H7 (cell line): Measurements from ENCODE around the gene TMEM88. TPM values are rescaled to one million over a fixed set of nuclear protein-coding genes. Genes with fewer than 3 reads are reported as not detected.

Source experiments
- DNase-seq: peaks from one replicate; pipeline ENCODE4 v3.0.0; 2012
- H3K27me3 ChIP-seq: 2 replicates; pipeline ENCODE4 v1.6.0; 2011; ENCODE audit warnings: mild to moderate bottlenecking, low read length; ENCODE audit not compliant: control insufficient read depth, insufficient read depth
- H3K36me3 ChIP-seq: replicated peaks from 2 replicates; pipeline ENCODE4 v1.5.1; 2011; ENCODE audit warnings: low read length; ENCODE audit not compliant: control insufficient read depth, insufficient read depth
- H3K4me3 ChIP-seq: 2 replicates; pipeline ENCODE4 v1.5.1; 2011; ENCODE audit warnings: low read depth, mild to moderate bottlenecking, control low read depth, low read length, moderate library complexity; ENCODE audit not compliant: insufficient read depth
- total RNA-seq: library from RNA; depleted of rRNA; stranded (reverse); fragments of >200 nt; shearing (Covaris generic); gene quantifications from 2 replicates; pipeline ENCODE4 v1.2.3, GENCODE V29; 2014

The TMEM88 gene
- total RNA-seq, 1 experiment from 2014 or later = 27.0 TPM

DNA sequence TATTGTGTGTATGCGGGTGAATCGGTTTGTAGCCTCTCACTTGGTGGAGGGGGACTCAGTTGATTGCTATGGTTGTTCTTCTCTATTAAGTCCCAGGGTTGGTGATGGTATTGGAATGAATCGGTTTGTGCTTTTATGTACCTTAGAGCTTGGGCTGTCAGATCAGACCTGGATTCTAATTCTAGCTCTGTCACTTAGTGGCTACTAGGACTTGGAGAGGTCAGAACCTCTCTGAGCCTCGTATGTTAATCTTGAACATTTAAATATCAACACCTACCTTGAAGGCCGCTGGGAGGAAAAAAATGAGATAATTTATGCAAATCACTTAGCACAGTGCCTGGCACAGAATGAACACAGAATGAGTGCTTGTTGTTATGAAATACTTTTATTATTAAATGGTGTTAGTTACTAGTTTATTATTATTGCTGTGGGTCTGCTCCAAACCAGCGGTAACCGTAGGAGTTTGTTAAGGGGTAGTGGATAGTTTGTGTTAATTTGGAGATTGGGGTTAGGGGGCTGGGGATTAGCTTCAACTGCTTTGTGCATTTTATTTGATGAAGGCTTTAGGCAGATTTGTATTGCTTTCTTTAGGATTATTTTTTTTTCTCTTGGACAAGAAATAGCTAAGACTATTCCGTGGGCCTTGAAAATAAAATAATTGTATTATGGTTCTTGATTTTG, 17.3 kb upstream of the TMEM88 start:
- H3K27me3 ChIP-seq = peaks cover 47% of the 10 kb centered on the region
- H3K36me3 ChIP-seq = no peaks in the 10 kb centered on the region
- no peak for DNase-seq
- H3K4me3 ChIP-seq = peak overlapping the region; percentile 75

DNA sequence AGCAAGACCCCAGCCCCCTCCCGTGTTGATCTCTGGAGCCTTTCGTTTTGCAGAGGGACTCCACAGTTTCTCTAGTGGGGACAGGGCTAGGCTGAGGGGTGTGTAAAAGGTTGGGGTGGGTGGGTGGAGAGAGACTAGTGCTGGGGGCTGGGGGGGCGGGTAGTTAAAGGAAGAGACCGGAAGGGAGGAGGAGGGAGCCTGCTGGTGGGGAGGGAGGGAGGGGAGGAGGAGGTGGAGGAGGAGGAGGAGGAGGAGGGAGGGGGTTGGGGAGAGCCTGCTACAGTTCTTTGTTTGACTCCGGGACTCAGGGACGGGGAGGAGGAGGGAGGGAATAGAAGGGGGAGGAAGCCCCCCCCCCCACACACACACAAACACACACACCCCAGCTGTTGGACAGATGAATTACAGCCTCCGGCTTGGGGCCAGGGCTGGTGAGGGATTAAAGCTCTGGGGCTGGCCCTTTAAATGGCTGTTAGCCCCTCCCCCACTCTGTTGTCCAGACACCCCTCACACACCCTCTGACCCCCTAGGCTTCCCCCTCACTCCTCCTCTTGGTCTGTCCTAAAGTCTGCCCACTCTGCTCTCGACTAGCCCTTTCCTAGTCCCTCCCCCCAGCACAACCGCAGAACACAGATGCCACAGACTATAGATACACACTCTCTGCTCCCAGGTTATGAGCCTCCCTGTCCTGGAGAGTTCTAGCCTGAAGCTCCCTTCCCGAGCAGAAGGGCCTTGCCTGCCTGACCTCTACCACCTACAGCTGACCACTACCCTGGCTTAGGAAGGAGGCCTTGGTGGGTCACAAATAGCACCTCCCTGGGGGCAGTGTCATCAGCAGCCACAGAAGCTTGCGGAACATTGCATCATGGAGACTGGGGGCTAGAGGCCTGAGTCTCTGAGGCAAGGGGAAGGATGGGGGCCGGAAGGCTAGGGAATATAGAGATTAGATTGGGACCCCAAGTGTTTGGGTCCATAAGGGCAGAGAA, 16.5 kb upstream of the TMEM88 start:
- peaks cover 40% of the 10 kb centered on the region for H3K27me3 ChIP-seq
- peak; percentile 83 for DNase-seq
- peak overlapping the region; percentile 16; the same call in 1 of the 2 replicates for H3K4me3 ChIP-seq
- no peaks in the 10 kb centered on the region for H3K36me3 ChIP-seq

DNA sequence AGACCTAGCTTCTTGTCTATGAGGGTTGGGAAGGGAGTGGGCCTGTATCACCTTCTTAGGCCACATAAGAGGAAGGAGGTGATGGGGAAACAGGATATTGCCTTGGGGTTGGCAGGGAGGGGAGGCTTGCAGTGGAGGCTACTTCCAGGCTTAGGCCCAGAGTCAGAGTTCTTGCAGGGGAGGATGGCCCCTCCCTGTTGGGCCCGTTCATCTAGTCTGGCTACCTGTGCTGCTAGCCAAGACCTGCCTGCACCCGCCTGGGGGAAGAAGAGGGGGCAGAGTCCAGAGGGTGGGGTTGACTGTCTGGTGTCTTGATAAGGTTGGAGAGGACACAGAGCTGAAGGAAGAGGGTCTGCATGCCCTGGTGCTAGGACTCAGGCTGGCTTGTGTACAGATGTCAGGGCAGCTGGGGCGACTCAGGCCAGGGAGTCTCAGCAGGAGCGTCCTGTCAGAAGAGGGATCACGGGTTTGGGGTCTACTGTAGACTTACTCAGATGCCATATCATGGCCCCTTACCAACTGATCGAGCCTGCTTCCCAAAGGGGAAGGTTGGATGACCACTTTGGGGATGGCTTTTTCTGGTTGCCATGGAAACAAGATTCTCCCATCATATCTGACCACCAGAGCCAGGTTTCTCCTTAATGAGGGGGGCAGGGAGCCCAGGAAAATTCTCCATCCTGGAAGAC, 15.5 kb upstream of the TMEM88 start:
- Histone ChIP-seq H3K4me3 (no peak overlapping the region), H3K36me3 (no peaks in the 10 kb centered on the region), H3K27me3 (peaks cover 37% of the 10 kb centered on the region)
- peak; percentile 30 for DNase-seq

DNA sequence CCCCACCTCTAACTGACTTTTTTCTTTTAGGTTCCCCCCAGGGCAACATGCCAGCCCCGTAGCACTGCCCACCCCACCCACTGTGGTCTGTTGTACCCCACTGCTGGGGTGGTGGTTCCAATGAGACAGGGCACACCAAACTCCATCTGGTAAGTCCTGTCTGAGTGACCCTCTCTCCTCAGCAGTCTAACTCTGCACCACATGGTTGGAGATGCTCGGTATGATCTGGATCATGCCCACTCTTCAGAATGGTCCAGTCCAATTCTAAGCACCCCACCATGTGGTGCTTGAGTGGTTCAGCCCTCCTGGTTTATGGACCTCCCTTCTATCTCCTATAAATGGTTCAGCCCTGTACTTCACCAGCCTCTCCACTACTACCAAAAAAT, 15.0 kb upstream of the TMEM88 start:
- peak; percentile 21 for DNase-seq
- no peak overlapping the region for H3K4me3 ChIP-seq
- peaks cover 35% of the 10 kb centered on the region for H3K27me3 ChIP-seq

DNA sequence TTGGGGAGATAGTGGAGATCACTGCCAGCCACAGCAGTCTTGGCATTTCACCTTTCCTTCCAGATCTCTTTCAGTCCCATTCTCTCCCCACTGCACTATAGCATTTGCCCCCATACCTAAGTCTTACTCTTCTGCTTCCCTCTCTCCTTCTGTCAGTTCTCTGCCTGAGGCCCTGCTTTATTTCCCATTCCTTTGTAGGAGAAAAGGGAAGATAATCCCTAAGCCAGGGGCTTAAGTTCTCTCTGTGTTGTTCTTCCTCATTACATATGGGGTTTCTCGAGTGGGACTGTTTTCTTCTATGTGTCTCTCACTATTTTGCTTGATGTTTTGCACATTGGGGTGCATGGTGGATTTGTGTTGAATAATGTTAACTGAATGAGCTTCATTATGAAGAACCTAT, 14.4 kb upstream of the TMEM88 start:
- Histone ChIP-seq H3K36me3 (no peaks in the 10 kb centered on the region), H3K27me3 (peaks cover 38% of the 10 kb centered on the region), H3K4me3 (no peak overlapping the region)
- DNase-seq = no peak

More for the DNA sequence above, 15.0 kb upstream of the TMEM88 start:
- H3K36me3 ChIP-seq = no peaks in the 10 kb centered on the region

DNA sequence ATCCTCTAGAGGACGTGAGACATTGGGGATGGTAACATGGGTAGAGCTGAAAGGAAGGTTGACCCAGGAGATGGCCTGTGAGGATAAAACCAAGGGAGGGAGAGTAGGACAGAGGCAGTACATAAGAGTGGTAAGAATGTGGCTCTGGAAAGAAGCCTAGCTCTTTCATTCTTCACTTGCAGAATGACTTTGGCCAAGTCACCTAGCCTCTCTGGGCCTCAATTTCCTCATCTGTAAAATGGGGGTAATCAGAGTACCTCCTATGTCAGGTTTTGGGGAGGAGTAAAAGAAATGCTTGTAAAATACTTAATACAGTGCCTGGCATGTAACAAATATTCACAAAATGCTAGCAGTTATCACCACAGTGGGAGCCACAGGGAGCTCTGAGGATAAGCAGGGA, 14.0 kb upstream of the TMEM88 start:
- no peak overlapping the region for H3K4me3 ChIP-seq
- H3K27me3 ChIP-seq = peaks cover 39% of the 10 kb centered on the region
- no peak for DNase-seq
- no peaks in the 10 kb centered on the region for H3K36me3 ChIP-seq

DNA sequence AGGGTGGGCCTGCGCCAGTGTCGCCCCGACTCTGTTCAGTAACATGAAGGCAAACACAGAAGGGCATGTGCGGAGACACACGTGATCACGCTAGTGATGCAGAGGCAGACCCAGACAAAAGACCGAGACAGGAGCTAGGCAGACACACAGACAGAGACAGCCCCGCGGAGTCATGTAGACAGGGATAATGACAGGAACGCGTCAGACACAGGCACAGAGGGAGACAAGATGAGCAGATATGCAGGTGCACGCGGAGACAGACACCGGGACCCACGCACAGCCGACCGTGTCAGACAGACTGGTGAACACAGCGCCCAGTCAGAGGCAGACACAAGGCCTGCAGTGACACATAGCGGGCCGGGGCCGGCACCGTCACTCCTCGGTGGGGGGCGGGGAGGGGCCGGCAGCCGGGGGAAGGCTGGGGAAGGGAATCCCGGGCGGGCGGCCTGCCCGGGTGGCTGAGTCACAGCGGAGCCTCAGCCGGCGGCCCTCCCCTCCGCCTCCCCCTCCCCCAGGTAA, 13.4 kb upstream of the TMEM88 start:
- H3K4me3 ChIP-seq = peak overlapping the region; percentile 86
- peaks cover 39% of the 10 kb centered on the region for H3K27me3 ChIP-seq
- peak; percentile 90 for DNase-seq
- no peaks in the 10 kb centered on the region for H3K36me3 ChIP-seq

DNA sequence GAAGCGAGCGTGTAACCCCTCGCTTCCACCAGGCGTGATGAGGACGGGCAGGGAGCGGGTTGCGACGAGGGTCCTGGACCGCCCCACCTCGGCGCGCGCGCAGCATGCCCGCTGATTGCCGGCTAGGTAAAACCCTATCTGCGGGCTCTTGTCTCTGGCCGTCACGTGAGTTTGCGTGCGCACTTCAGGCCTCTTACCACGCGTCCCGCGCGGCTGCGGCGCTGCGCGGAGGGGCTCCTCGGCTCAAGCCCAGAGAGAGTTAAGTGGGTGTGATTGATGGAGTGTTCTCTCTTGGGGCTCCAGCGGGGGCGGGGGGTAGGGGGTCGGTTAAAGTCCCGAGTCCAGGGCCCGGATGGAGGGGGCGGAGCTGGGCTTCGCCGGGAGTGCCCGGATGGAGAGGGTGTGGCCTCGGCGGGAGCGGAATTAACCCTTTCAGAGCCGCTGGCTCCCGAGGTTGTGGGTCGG, 12.9 kb upstream of the TMEM88 start:
- Histone ChIP-seq H3K27me3 (peaks cover 39% of the 10 kb centered on the region), H3K36me3 (no peaks in the 10 kb centered on the region), H3K4me3 (peak overlapping the region; percentile 86)
- peak; percentile 98 for DNase-seq

DNA sequence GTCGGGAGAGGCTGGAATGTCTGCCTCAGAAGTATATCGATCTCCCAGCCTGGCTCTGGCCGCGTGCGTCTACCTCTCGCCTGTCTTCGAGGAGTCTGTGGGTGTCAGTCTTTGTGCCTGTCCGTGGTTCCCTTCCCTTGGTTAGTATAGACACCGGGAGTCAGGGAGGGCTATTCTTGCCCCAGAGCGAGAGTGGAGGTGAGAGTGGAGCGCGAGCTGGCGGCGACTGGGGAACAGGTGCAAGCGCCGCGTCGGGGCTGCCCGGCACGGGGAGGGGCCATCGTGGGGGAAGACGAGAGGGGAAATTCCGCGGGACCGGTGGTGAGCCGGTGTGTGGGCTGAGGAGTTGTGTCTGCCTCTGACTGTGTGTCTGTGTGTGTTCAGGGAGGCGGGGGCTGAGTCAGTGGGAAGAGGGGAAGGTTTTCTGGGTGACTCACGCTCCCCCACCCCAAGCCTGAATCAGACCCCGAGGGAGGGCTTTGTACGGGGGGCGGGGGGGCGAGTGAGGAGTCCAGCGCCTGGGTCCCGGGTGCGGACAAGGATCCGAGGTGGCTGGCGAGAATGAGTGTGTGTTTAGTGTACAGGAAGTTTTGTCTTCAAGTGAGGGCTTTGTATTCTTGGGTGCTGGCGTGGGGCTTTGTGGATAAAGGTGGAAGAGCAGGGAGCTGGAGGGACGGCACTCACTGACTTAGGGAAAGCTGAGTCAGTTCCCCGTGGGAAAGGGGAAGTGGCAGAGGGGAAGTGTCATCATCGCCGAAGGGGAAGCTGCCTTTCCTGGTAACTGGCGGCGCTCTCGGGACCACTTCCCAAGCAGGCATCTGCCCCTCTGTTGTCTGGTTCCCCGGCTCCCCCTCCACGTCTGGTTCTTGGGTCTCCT, 12.2 kb upstream of the TMEM88 start:
- peaks cover 39% of the 10 kb centered on the region for H3K27me3 ChIP-seq
- DNase-seq = peak; percentile 79
- no peaks in the 10 kb centered on the region for H3K36me3 ChIP-seq
- peak overlapping the region; percentile 86 for H3K4me3 ChIP-seq

DNA sequence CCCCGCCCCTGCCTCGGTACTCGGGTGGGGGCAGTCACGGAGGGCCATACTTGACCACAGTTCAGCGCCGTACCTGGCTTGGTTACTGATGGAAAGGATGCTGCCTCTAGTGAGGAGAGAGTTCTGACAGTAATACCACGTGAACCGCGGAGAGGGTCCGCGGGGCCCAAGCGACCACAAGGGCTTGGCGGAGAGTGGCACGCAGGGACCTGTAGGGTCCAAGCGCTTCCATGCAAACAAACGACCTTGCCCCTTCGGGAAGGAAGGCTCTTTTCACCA, 11.7 kb upstream of the TMEM88 start:
- H3K27me3 ChIP-seq = peaks cover 39% of the 10 kb centered on the region
- DNase-seq = no peak
- H3K36me3 ChIP-seq = no peaks in the 10 kb centered on the region
- H3K4me3 ChIP-seq = peak overlapping the region; percentile 86

DNA sequence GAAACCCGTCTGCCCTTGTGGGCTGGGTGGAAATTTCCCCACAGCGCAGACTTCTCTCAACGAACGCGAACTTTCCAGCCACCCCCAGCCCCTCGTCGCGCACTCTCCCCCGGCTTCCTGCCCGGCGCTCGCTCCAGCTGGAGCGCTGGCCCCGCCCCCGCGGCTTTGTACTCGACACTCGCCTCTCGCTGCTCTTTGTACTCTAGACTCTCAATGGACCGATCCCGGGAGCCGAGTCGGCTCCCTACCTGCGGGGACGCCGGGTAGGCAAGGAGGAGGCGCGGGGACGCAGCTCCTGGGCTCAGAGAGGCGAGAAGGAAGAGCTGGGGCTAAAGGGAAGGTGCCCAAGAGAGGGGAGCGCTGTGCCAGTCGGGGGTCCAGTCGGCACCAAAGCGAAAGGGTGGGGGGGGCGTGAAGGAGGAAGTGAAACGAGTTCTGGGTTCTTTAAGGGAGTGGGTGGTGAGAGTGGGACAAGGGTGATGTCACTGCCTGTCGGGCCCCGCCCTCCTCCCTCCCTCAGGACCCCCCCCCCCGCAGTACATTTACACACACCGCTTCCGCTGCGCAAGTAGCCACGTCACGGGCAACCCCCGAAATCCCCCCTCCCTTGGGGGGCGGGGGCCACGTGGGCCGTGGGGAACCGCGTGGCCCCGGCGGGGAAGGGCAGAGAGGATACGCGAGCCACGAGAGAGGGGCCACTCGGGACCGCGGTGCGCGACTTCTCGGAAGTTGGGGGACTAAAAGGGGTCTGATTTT, 11.2 kb upstream of the TMEM88 start:
- peaks cover 35% of the 10 kb centered on the region for H3K27me3 ChIP-seq
- DNase-seq = peak; percentile 94

DNA sequence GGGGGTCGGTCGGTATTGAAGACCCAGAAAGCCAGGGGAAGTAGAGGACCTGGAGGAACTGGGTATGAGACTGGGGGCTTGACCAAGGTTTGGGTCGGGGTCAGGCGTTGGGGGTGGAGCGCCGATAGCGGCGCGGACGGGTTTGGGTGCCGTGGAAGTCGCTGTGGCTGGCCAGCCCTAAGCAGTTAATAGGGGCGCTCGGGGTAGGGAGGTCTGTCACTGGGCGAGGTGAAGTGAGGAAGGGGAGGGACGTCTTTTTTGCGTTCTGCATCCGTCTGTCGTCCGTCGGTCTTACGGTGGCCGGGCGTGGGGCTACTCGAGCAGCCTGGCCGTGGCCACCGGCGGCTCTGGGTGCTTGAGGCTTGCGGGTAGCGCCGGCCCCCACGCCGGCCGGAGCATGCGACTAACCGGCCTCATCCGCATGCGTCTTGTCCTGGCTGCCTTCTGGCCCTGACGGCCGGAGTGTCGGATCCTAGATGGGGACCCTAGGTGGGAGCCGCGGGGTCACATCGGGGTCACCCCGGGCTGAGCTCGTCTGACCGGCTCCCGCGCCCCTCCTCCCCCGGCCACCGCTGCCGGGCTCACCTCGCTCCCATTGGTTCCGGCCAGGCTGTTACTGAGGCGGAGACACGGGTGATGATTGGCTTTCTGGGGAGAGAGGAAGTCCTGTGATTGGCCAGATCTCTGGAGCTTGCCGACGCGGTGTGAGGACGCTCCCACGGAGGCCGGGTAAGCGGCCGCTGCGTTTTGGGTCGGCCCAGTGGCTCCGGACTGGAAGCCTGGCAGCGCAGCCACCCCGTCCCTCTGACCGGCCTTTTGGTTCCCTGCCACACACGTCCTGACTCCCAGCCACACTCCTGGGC, 10.3 kb upstream of the TMEM88 start:
- Histone ChIP-seq H3K36me3 (no peaks in the 10 kb centered on the region), H3K27me3 (peaks cover 27% of the 10 kb centered on the region), H3K4me3 (peak overlapping the region; percentile 86)
- peak; percentile 97 for DNase-seq

More for the DNA sequence above, 11.2 kb upstream of the TMEM88 start:
- Histone ChIP-seq H3K36me3 (no peaks in the 10 kb centered on the region), H3K4me3 (peak overlapping the region; percentile 86)
